Activated CD4-positive, CD25-positive, alpha-beta regulatory T cell (primary cell): ENCODE results near the gene CATSPERB.
"Not testable (repeated sequence)": the region's sequence is repeated elsewhere in the genome, so short reads cannot be mapped to it uniquely, and the experiment has no call there.

Experiments
- DNase-seq, 4 experiments: peaks; one replicate each; lab custom pipeline; 2025; lab: John Stamatoyannopoulos, UW

Gene CATSPERB, protein sequence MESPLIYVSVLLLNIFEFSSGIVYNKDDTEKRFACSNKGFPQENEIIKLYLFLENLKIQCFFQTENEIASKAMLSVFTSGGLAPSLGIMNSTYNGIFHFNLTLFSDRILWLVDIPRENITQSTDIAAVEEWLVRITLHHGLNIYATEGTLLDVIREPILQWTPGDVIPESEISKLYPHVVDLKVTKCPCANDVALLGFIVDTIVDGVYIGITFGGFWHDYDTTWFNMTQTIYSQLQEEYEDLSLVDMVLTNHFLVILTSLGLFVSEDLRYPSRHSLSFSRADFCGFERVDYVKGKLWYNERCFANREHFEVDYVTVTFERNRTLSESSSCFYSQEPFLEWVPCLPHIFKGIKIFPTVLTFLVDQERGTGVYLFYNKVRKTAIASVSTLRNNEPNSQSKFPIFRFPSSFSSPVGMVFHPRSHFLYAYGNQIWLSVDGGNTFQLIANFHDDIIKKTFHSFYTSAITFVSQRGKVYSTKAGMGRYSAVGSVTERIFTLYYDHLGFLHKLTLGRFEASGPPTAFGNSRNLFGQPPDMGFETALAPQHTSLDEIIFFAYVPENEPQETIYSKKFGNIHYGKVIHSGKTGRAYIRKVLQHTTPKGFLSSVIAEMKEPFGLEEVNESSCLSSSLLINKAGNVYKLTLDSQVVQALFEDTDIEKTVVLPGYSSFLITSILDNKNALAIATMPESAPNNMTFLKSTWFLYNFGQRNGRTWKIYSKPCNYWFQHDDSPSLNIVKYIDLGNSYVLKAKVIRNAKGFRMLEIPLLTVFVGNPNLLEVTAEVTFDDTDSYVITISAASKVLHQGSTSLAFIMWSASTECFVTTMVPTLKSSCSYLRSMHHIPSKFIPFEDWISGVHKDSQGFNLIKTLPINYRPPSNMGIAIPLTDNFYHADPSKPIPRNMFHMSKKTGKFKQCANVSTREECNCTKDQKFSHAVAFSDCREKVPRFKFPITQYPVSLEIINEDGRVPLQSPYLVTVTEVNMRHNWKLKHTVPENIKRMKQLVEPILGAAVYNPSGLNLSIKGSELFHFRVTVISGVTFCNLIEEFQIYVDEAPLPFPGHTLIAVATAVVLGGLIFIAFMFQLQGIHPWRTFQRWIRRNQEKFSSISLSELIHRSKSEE

DNA sequence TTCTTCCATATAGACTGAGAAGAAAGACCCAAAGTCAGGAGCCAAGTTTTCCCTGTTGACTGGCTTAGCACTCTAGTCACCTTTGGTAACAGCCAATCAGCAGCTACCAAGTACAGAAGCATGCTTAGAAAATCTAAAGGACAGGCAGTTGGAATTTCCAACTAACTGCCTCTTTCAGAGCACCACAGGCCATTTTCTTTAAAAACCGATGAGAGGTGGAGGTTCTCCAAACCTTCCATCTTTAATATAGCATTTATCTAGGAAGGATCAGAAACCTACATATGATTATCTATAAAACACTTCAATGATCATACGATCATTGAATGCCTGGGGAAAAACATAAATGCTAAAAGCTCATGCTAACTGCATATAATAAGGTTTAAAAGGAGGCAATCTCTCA, at the start of gene CATSPERB:
CATSPERB (minus strand) TSS at position 101 of the 400 bp plus-strand sequence. CDS start 2,607 bp downstream, outside the sequence.
- DNase-seq: no peak

DNA sequence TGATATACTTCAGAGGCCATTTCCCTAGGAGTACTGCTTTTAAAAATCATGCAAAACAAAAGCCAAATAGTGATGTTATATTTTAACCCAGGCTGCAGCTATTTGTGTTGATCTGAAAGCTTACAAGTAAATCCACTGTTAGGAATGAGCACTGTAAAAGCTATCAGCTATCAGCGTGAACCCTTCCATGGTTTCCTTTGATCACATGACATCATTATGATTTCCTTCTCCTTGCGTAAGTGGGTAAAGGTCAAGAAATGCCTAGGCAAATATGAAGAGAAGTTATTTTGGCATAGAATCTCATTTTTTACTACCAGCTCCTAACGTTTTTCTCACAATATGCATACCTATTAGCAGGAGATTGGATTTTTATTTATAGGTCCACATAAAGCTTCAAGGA, 48.6 kb upstream of the CATSPERB start:
- DNase-seq: no peak

DNA sequence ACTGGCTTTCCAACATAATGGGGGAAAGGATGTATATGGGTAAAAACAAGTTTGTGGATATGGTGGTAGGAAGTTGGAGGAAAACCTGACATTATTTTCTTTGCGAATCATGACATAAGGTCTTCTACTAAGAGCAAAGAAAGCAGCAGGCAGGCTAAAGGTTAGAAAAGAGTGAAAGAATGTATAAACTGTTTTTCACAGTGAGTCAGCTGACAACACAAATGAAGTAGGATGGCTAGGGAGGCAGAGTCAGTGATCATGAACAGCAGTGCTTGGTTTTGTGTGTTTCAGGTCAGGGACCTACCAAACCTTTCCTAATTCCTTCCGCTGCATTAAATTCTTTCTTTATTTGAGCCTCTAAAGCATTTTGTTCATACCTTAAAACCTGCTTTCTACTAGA, 46.3 kb upstream of the CATSPERB start:
- no peak for DNase-seq

DNA sequence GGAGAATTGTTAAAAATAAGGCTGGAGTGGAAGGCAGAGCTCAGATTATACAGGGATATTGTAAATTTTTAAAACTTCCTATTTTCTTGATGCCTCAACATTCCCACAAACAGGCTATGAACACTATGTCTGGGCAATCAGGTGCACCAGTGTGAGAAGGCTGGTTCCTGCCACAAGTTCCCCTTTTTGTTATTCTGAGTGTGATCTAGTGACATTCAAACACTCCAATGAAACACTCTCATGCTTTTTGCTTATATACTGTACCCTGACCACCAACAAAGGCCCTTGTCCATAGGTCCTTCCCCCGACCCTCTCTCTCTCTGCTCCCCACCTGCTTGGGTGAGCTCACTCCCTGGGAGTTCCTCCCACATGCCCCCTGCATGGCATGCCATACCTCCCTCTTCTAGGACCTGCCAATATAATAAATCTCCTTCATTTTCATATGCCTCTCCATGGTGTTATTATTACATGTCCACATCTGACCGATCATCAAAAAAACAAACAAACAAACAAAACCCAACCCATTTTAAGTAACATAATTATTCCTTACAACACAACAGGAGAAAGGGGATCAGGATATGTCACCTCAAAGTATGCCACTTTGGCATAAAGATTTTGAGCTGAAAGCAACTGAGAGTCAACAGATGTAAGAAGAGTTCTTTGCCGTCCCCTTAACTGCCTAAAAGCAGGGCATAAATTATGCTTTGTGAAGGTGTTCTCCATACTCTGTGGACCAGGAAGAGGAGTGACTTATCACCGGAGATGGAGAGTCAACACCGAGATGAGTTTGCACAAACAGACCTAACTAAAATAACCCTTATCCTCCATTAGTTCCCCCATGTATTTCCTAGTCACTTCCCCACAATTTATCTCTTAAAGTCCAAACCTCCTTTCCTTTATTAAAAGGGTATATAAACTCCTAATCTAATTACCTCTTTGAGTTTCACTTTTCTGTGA, 42.5 kb upstream of the CATSPERB start:
- no peak for DNase-seq

DNA sequence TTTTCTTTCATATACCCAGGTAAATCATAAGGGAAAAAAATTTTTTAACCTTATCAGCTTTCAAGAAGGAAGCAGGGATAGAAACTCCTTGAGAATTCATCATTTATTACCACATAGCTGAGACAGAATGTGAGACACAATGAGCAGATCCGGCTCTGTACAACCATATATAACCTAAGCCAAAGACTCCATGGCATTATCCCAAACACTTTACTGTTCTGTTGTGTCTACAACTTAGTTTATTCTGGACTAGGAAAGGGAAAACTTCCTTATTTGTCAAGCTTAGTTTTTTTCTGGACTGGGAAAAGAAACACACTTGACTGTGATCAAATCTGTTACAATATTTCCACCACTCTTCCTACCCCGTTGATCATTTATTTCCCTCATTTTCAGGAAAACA, 38.3 kb upstream of the CATSPERB start:
- DNase-seq: no peak

DNA sequence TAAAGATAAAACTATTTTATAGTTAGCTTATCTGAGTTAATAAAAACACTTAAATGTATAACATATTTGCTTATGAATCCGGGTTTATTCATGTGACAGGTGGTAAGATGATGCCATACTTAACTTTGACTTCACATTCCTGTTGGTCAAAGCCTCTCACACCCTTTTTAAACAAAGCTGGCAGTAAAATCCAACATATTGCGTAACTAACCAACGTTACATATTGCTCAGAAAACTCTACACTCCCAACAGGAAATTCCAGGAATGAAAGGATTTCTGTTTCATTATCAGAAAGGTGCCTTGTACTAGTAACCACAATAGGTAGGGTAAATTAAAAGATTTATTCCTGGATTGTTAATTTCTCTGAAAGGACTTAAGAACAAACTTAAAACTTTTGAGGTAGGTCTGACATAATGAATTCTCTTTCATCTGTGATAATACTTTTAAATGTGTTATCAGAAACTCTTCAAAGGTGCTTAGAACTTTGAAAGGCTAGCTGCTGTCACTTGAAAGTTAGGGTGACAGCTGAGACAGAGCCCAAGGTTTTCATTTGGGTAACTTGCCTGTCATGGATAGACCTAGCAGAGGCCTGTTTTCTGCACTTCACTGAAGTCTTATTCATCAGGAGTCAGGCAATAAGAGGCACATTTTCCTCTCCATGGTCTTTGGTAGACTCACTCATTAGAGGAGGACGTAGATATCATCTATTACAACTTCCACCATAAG, 23.8 kb upstream of the CATSPERB start:
- no peak for DNase-seq

DNA sequence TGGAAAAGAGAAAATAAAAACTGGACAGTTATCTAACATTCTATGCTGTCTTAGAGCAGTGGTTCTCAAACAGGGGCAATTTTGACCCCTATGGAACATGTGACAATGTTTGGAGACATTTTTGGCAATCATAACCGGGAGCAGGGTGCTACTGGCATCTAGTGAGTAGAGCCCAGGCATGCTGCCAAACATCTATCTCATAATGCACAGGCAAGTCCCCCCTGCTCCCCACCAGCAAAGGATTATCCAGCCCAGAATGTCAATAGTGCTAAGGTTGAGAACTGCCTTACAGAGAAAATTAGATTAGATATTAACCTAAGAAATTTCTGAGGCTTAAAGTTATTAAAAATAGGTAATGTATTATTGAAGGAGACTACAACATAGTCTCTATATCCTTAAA, 22.9 kb upstream of the CATSPERB start:
- no peak for DNase-seq

DNA sequence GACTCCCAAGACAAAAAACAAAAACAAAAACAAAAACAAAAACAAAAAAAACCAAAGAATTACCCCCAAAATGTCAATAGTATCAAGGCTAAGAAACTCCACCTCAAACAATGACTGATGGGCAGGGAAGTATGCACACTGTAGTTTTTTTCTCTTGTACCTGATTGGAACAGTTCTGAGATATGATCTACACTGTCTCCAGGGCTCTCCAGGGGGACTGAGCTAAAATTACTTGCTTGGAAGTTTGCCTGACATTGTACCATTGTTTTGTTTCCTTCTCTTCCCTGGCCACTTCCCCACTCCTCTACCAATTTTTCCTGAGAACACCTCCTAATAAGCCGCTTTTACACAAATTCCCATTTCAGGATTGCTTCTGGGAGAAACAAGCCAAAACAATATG, 22.3 kb upstream of the CATSPERB start:
- no peak for DNase-seq

DNA sequence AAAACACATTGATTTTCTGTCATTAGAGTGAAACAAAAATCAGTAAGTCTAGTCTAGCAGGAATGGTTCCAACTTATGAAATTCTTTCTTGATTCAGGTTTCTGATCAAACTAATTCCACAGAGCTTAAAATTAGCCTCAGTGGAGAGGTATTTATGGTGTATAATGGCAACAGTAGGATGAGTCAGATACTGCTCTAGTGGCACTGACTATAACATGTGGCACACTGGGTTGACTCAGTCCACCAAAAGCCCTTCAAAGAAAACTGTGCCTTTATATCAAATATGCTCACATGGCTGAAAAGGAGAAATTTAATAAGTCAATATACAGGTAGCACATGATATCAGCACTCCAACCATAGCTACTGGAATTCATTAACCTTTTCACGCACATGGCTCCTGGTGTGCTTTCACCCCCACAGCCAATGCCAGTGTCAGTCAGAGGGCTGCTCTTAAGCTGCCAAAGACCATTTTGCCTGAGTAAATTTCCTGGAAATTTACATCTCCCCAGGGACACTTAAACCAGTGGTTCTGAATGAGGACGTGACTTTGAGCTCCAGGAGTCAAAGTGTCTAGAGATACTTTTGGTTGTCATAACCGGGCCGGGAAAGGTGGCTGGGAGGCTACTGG, 21.7 kb upstream of the CATSPERB start:
- DNase-seq: no peak

DNA sequence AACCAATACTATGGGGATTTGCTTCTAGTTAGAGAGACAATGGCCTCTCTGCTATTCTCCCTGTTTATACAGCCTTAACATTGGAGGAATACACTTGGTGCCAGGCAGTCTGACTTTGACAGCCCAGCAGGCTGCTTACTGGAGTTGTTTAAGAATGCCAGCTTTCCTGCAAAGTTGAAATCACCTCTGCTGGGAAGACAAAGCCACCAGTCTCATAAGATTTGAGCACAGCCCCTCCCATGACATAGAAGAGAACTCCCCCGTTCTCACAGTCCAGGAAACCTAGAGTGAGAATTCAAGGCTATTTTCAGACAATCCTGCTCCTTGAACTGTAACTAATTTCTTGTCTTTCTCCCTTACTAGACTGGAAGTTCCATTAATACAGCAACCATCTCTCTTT, 21.1 kb upstream of the CATSPERB start:
- no peak for DNase-seq

DNA sequence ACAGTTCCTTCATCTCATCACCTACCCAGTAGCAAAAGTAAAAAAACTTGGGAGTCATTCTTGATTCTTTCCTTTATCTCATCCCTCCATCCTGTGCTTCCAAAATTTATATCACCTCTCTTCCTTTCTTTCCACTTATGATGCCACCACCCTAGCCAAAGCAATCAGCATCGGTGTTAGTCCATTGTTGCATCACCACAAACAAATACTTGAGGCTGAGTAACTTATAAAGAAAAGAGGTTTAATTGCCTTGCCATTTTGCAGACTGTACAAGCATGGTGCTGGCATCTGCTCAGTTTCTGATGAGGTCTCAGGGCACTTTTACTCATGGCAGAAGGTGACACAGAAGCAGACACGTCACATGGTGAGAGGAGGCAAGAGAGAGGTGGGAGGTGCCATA, 19.8 kb upstream of the CATSPERB start:
- no peak for DNase-seq

DNA sequence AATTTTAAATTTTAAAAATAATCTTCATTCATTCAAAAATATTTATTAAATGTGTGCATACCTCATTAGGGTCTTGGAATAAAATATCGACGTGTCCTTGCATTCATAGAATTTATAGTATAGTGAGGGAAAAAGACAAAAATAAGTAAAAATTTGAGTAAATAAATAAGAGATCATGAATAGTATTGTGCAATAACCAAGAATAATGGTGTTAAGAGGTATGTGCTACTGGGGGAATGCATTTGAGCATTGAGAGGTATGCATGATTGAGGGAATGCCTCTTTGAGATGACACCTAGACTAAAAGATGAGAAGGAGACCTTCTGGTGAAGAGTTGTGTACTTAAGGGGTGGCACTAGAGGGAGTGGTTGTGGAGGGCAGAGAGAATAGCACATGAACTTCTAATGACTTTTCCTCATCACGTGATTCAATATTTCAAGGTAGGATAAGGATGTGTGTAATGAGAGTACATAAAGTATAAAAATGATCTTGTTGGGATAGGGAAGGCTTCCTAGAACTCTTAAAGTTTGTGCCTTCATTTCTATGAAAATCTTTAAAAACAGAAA, 18.8 kb upstream of the CATSPERB start:
- no peak for DNase-seq

DNA sequence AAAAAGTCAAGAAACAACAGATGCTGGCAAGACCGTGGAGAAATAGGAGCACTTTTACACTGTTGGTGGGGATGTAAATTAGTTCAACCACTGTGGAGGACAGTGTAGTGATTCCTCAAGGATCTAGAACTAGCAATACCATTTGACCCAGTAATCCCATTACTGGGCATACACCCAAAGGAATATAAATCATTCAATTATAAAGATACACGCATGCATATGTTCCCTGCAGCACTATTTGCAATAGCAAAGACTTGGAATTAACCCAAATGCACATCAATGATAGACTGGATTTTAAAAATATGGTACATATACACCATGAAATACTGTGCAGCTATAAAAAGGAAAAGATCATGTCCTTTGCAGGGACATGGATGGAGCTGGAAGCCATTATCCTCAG, 18.0 kb upstream of the CATSPERB start:
- no peak for DNase-seq

DNA sequence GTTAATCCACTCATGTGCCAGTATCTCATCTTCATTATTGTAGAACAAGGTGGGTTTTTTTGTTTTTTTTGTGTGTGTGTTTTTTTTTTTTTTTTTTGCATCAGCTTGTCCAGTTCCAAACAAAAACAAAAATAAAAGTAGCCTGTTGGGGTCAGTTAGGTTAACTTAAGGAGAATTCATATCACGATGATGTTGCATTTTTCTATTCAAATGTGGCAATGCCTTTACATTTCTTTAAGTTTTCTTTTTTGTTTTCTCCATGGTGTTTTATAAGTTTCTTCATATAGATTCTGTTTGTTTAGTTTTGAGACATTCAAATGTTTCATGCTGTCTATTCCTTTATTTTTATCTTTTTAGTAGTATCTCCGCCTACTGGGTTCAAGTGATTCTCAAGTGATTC, 16.2 kb upstream of the CATSPERB start:
- DNase-seq: no peak

DNA sequence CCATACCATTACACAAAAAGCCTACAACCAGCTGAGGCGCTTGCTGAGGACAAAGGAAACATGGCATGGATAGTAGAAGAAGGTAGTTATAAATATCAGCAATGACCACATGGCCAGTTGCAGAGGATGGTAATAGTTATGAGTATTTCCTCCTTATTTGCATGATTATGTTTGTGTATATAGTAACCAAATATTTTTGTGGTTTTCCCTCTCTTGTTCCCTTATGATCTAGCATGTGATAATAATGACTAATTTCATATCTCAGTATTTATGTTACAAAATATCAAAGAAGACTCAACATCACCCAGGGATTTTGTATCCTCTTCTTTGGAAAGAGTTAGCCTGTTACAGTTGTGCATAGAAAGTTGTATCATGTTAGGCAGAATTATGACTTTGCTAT, 13.5 kb upstream of the CATSPERB start:
- no peak for DNase-seq

DNA sequence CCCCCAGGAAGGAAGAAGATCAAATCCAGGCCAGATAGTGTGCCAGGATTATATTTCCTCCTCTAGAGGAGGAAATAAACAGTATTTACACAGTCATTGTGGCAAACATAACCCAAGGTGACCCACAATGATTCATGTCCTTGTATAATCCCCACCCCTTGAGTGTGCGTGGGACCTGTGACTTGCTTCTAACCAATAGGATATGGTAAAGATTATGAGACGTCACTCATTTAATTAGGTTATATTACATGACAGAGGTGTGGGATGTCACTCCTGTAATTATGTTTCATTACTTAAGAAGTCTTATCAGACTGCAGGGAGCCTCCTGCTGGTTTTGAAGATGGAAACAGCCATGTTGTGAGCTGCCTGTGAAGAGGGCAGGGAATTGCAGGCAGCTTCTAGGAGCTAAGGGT, 12.2 kb upstream of the CATSPERB start:
- DNase-seq: no peak

DNA sequence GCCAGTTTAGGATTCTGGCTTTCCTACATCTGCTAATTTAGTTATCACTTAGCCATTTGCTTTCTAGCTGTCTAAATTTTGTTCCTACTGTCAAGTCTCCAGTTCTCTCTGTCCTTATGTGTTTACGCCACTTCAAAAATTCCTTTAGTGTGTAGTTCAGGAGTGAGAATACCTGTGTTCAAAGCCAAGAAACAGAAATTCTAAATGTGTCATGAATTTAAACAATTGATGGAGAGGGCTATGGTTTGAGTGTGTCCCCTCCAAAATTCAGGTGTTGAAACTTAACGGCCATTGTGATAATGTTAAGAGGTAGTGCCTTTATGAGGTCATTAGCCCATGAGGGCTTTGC, 11.4 kb upstream of the CATSPERB start:
- DNase-seq: no peak

DNA sequence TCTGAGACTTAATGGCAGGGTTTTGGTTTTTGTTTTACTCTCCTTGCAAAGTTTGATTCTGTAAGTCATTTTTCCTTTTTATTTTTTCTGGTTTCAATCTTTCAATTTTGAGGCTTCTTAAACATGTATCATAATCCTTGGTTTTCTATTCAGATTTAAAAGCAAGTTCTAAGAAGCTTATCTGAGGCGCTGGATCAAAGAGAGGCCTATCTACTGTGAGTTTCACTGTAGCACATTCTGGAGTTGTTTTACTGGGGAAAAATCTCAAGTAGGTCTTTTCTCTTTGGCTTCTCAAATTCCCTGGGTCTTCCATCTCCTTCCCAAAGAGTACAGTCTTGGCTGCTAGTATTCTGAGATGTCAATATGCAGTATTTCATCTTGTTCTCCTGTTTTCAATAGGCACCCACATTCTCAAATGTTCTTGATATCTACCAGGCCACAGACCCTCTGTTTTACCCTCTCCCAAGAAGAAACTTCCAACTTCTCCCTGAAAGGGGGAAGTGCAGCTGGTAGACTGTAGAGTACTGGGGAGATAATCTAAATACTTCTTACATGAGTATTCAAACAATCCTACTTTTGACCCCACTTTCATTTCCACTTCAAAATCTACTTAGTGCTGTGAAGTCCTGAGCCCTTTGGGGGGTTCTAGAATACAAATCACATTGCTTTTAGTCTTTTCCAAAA, 10.9 kb upstream of the CATSPERB start:
- DNase-seq: no peak

DNA sequence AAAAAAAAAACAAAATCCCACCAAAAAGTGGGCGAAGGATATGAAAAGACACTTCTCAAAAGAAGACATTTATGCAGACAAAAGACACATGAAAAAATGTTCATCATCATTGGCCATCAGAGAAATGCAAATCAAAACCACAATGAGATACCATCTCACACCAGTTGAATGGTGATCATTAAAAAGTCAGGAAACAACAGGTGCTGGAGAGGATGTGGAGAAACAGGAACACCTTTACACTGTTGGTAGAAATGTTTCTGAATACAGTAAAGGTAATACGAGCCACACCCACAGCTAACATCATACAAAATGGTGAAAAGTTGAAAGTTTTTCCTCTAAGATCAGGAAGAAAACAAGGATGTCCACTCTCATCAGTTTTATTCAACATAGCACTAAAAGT, 8.0 kb upstream of the CATSPERB start:
- DNase-seq: not testable (repeated sequence)

DNA sequence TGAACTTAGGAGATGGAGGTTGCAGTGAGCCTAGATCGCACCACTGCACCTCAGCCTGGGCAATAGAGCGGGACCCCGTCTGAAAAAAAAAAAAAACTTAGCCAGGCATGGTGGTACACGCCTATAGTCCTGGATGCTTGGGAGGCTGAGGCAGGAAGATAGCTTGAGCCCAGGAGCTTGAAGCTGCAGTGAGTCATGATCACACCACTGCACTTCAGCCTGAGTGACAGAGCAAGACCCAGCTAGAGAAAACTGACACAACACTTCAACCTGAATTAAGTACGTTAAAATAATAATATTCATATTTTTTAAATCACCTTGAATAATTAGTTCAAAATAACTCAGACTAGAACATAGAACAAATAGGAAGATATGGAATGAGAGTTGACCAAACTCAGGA, 5.7 kb upstream of the CATSPERB start:
- DNase-seq: no peak
